ENCODE measurements around the gene CHRNE.
A peak's percentile ranks its signal among the peaks of the same experiment; 100 is the strongest.
"Not testable (repeated sequence)": the region's sequence is repeated elsewhere in the genome, so short reads cannot be mapped to it uniquely, and the experiment has no call there.

Gene CHRNE

GRCh38 chr17:4934173-4934979 is 31.5 kb upstream of the CHRNE start:
- in situ Hi-C loops (cut with HindIII; ENCODE audit: low sequenced_read_pairs) = no loop called here
- no peak overlapping the region for H3K4me3 ChIP-seq (ENCODE audit: low read depth, low read length)
- TF ChIP-seq CTCF (IDR thresholded peaks at IDR 0.05; ENCODE audit: low read depth, low read length) = peak; percentile 56
- DNase-seq (ENCODE audit: low read depth, low spot score) = peak; percentile 55

- no peak for TF ChIP-seq CTCF (IDR thresholded peaks at IDR 0.05; ENCODE audit: low read depth, low read length)
- in situ Hi-C loops (cut with HindIII; ENCODE audit: low sequenced_read_pairs) = no loop called here
- H3K4me3 ChIP-seq (ENCODE audit: low read depth, low read length) = no peak overlapping the region
- DNase-seq (ENCODE audit: low read depth, low spot score) = no peak
Observed at GRCh38 chr17:4933646-4934045, 30.7 kb upstream of the CHRNE start.

GRCh38 chr17:4932756-4933155 is 29.9 kb upstream of the CHRNE start:
- in situ Hi-C loops (cut with HindIII; ENCODE audit: low sequenced_read_pairs) = no loop called here
- DNase-seq (ENCODE audit: low read depth, low spot score) = no peak
- no peak overlapping the region for H3K4me3 ChIP-seq (ENCODE audit: low read depth, low read length)
- no peak for TF ChIP-seq CTCF (IDR thresholded peaks at IDR 0.05; ENCODE audit: low read depth, low read length)

GRCh38 chr17:4931963-4932362 is 29.1 kb upstream of the CHRNE start, which contains the start of gene GP1BA:
TSS of gene GP1BA (plus strand) at chr17:4932277. CDS start at chr17:4932605, 328 bp downstream.
- in situ Hi-C loops (cut with HindIII; ENCODE audit: low sequenced_read_pairs) = no loop called here
- no peak for DNase-seq (ENCODE audit: low read depth, low spot score)
- H3K4me3 ChIP-seq (ENCODE audit: low read depth, low read length) = no peak within 1 kb of the TSS
- no peak for TF ChIP-seq CTCF (IDR thresholded peaks at IDR 0.05; ENCODE audit: low read depth, low read length)

GRCh38 chr17:4928881-4929280 is 26.0 kb upstream of the CHRNE start:
- in situ Hi-C loops (cut with HindIII; ENCODE audit: low sequenced_read_pairs) = no loop called here
- no peak for TF ChIP-seq CTCF (IDR thresholded peaks at IDR 0.05; ENCODE audit: low read depth, low read length)
- no peak for DNase-seq (ENCODE audit: low read depth, low spot score)

GRCh38 chr17:4926577-4927335 is 23.9 kb upstream of the CHRNE start:
- H3K4me3 ChIP-seq (ENCODE audit: low read depth, low read length); in situ Hi-C loops (cut with HindIII; ENCODE audit: low sequenced_read_pairs); DNase-seq (ENCODE audit: low read depth, low spot score): not testable (repeated sequence)

More at GRCh38 chr17:4928881-4929280, 26.0 kb upstream of the CHRNE start:
- no peak overlapping the region for H3K4me3 ChIP-seq (ENCODE audit: low read depth, low read length)

GRCh38 chr17:4921320-4921719 is 18.4 kb upstream of the CHRNE start:
- no peak for DNase-seq (ENCODE audit: low read depth, low spot score)
- TF ChIP-seq CTCF (IDR thresholded peaks at IDR 0.05; ENCODE audit: low read depth, low read length) = no peak
- no peak overlapping the region for H3K4me3 ChIP-seq (ENCODE audit: low read depth, low read length)
- in situ Hi-C loops (cut with HindIII; ENCODE audit: low sequenced_read_pairs) = no loop called here

Measured in astrocyte of the spinal cord (primary cell).